LNCAP (cell line): ENCODE data around the gene N4BP2L1.

ENCODE experiments used
- CTCF ChIP-seq: fragments of 450-650 bp; IDR thresholded peaks from 2 replicates; pipeline ENCODE4 v1.5.1; 2017; ENCODE audit warnings: mild to moderate bottlenecking

The N4BP2L1 gene

GRCh38 chr13:32408296-32409000, 19.5 kb downstream of the N4BP2L1 start:
- no peak for TF ChIP-seq CTCF

GRCh38 chr13:32407854-32408253, 20.1 kb downstream of the N4BP2L1 start:
- TF ChIP-seq CTCF, result no peak

- TF ChIP-seq CTCF, result no peak
These were observed 24.8 kb downstream of the N4BP2L1 start for GRCh38 chr13:32403108-32403507.

- TF ChIP-seq CTCF, result no peak
These were observed 36.8 kb downstream of the N4BP2L1 start for GRCh38 chr13:32391101-32391619.

GRCh38 chr13:32390484-32390883, 37.4 kb downstream of the N4BP2L1 start:
- TF ChIP-seq CTCF, result no peak

- TF ChIP-seq CTCF, result no peak
These were observed 37.9 kb downstream of the N4BP2L1 start for GRCh38 chr13:32390048-32390447.

- TF ChIP-seq CTCF, result no peak
These were observed 42.5 kb downstream of the N4BP2L1 start for GRCh38 chr13:32385410-32385809.

GRCh38 chr13:32384702-32385101, 43.2 kb downstream of the N4BP2L1 start:
- no peak for TF ChIP-seq CTCF
